ENCODE results near the gene LMO3. TPM values are rescaled to one million over a fixed set of nuclear protein-coding genes. Genes with fewer than 3 reads are reported as not detected.

The LMO3 gene
- total and polyA plus RNA-seq, 4 donors: 0.13 to 1.2 TPM; not detected in 2

- Histone ChIP-seq H3K9me3 (ENCODE audit: control insufficient read depth in 4 of 4, low read length in 3 of 4) (no peaks in the 10 kb centered on the region), H3K36me3 (ENCODE audit: control insufficient read depth in 4 of 4, insufficient read depth in 3 of 4, low read depth in 1 of 4, low read length in 3 of 4) (no peaks in the 10 kb centered on the region), H3K4me3 (ENCODE audit: low read depth in 1 of 3, low read length in 3 of 3) (no peak overlapping the region), H3K9ac (ENCODE audit: low read depth in 1 of 2, low read length in 2 of 2) (no peak overlapping the region), H3K27me3 (ENCODE audit: control insufficient read depth in 4 of 4, insufficient read depth in 4 of 4, low read length in 3 of 4) (no peaks in the 10 kb centered on the region), H3K27ac (ENCODE audit: low read depth in 1 of 2, low read length in 2 of 2) (no peak overlapping the region), H3K4me1 (ENCODE audit: control insufficient read depth in 4 of 4, insufficient read depth in 4 of 4, low read length in 3 of 4) (no peaks in the 10 kb centered on the region)
- 94% methylated on average over 2 of the region's 2 CpGs for WGBS
- DNase-seq (ENCODE audit: low spot score): no peak
- TF ChIP-seq RAD21 (IDR thresholded peaks at IDR 0.05) (no peak), TAF1 (conservative IDR thresholded peaks at IDR 0.05) (no peak), NR2F2 (IDR thresholded peaks at IDR 0.05) (no peak), YY1 (IDR thresholded peaks at IDR 0.05) (no peak), JUND (IDR thresholded peaks at IDR 0.05) (no peak), FOXA2 (IDR thresholded peaks at IDR 0.05) (no peak), REST (IDR thresholded peaks at IDR 0.05) (no peak), RXRA (IDR thresholded peaks at IDR 0.05) (no peak), HNF4A (conservative IDR thresholded peaks at IDR 0.05) (no peak), HNF4G (IDR thresholded peaks at IDR 0.05) (no peak), SP1 (IDR thresholded peaks at IDR 0.05) (no peak), CTCF (IDR thresholded peaks at IDR 0.05; ENCODE audit: low read depth, low read length, missing input control) (no peak), MAX (IDR thresholded peaks at IDR 0.05) (no peak)
Observed at GRCh38 chr12:16509411-16509810, 96.6 kb downstream of the LMO3 start.

- DNase-seq (ENCODE audit: low spot score): no peak
- no peaks in the 10 kb centered on the region for H3K27me3 ChIP-seq (ENCODE audit: control insufficient read depth in 4 of 4, insufficient read depth in 4 of 4, low read length in 3 of 4)
- H3K9ac ChIP-seq (ENCODE audit: low read depth in 1 of 2, low read length in 2 of 2): no peak overlapping the region
- no peaks in the 10 kb centered on the region for H3K36me3 ChIP-seq (ENCODE audit: control insufficient read depth in 4 of 4, insufficient read depth in 3 of 4, low read depth in 1 of 4, low read length in 3 of 4)
- no peak overlapping the region for H3K4me3 ChIP-seq (ENCODE audit: low read depth in 1 of 3, low read length in 3 of 3)
- no peak overlapping the region for H3K27ac ChIP-seq (ENCODE audit: low read depth in 1 of 2, low read length in 2 of 2)
- no peak for TF ChIP-seq YY1 (IDR thresholded peaks at IDR 0.05)
- TF ChIP-seq NR2F2 (IDR thresholded peaks at IDR 0.05): no peak
- TF ChIP-seq RXRA (IDR thresholded peaks at IDR 0.05): no peak
- TF ChIP-seq JUND (IDR thresholded peaks at IDR 0.05): no peak
- TF ChIP-seq SP1 (IDR thresholded peaks at IDR 0.05): no peak
- TF ChIP-seq MAX (IDR thresholded peaks at IDR 0.05): no peak
- TF ChIP-seq FOXA2 (IDR thresholded peaks at IDR 0.05): no peak
- TF ChIP-seq ZBTB33 (IDR thresholded peaks at IDR 0.05): no peak
- TF ChIP-seq REST (IDR thresholded peaks at IDR 0.05): no peak
- TF ChIP-seq TAF1 (conservative IDR thresholded peaks at IDR 0.05): no peak
- H3K4me1 ChIP-seq (ENCODE audit: control insufficient read depth in 4 of 4, insufficient read depth in 4 of 4, low read length in 3 of 4): no peaks in the 10 kb centered on the region
- H3K9me3 ChIP-seq (ENCODE audit: control insufficient read depth in 4 of 4, low read length in 3 of 4): no peaks in the 10 kb centered on the region
Observed at GRCh38 chr12:16506394-16506793, 99.6 kb downstream of the LMO3 start.

Data from liver (tissue), 9 donors.